Natural killer cell (primary cell): Measurements from ENCODE around the gene TYMS. TPM values are rescaled to one million over a fixed set of nuclear protein-coding genes. Genes with fewer than 3 reads are reported as not detected.

Experiments
- ATAC-seq, 3 donors: fragments of 150-1000 bp in 2 of 3; fragments of 200-7000 bp in 1 of 3; cut with Tn5 transposase; 1 replicate in 1 of 3; 2 replicates in 2 of 3; pipeline ENCODE4 v1.10.0; 2021; ENCODE audit warnings: mild to moderate bottlenecking in 2 of 3, moderate library complexity in 2 of 3
- DNase-seq, 2 donors: peaks; one replicate each; pipeline versions ENCODE4 v3.0.0 to v3.0.0-alpha.2; 2013 to 2021; ENCODE audit warnings: mixed read lengths in 1 of 2
- H3K27ac ChIP-seq: one replicate; pipeline ENCODE4 v1.5.1; 2013; ENCODE audit warnings: mild to moderate bottlenecking, low read length
- H3K27me3 ChIP-seq: one replicate; pipeline ENCODE4 v1.6.1; 2013; ENCODE audit warnings: low read length; ENCODE audit not compliant: control insufficient read depth, insufficient read depth
- H3K36me3 ChIP-seq: one replicate; pipeline ENCODE4 v1.6.1; 2013; ENCODE audit warnings: low read length; ENCODE audit not compliant: control insufficient read depth, insufficient read depth
- H3K4me1 ChIP-seq: one replicate; pipeline ENCODE4 v1.6.1; 2013; ENCODE audit warnings: low read length; ENCODE audit not compliant: control insufficient read depth, insufficient read depth
- H3K4me3 ChIP-seq: one replicate; pipeline ENCODE4 v1.5.1; 2013; ENCODE audit warnings: low read length
- H3K9me3 ChIP-seq: one replicate; pipeline ENCODE4 v1.6.1; 2013; ENCODE audit warnings: low read length; ENCODE audit not compliant: control insufficient read depth, insufficient read depth
- H3K27ac Mint-ChIP-seq, 2 donors: one replicate each; pipeline ENCODE4 v1.8.0; 2022; ENCODE audit warnings: mild to moderate bottlenecking in 2 of 2, mixed read lengths in 2 of 2, moderate library complexity in 1 of 2
- H3K27me3 Mint-ChIP-seq, 2 donors: one replicate each; pipeline ENCODE4 v1.8.0; 2022; ENCODE audit warnings: low read depth in 2 of 2, mixed read lengths in 2 of 2
- H3K36me3 Mint-ChIP-seq: one replicate; pipeline ENCODE4 v1.8.0; 2022; ENCODE audit warnings: mixed read lengths
- H3K4me1 Mint-ChIP-seq, 2 donors: one replicate each; pipeline ENCODE4 v1.8.0; 2022; ENCODE audit warnings: mixed read lengths in 2 of 2
- H3K4me3 Mint-ChIP-seq: one replicate; pipeline ENCODE4 v1.8.0; 2022; ENCODE audit warnings: mild to moderate bottlenecking, moderate library complexity, mixed read lengths
- H3K9me3 Mint-ChIP-seq, 2 donors: one replicate each; pipeline ENCODE4 v1.8.0; 2022; ENCODE audit warnings: mixed read lengths in 2 of 2
- WGBS: methylation state at CpG from one replicate; pipeline ENCODE4 v1.1.7; 2013; ENCODE audit warnings: missing lambda C conversion rate; ENCODE audit not compliant: insufficient coverage; 5-methylcytosine and 5-hydroxymethylcytosine counted together
- intact Hi-C: fragments of 100-400 bp; cut with micrococcal nuclease; formaldehyde crosslinking; loops from one replicate; pipeline ENCODE4 v1.14.2; 2022
- total RNA-seq, 4 donors: library from RNA; stranded (reverse); fragments of 120-200 nt in 1 of 4; gene quantifications; one replicate each; pipeline versions ENCODE4 v1.2.3 to v1.2.4, GENCODE V29; 2013 to 2022
- TF ChIP-seq, protein P1 (sequence below): fragments of 200-600 bp; IDR thresholded peaks from one replicate; pipeline ENCODE4 v1.8.0; 2022; ENCODE audit warnings: antibody characterized with exemption

The TYMS gene
- total RNA-seq, 3 donors from 2014 or later (not counting 1 experiment from before 2014, with no cell fraction given): 5.8 to 13.6 (median 7.8) TPM

GRCh38 chr18:634551-635045, 22.9 kb upstream of the TYMS start:
- Mint-ChIP-seq H3K9me3 (no peaks in the 10 kb centered on the region), H3K4me3 (no peak overlapping the region), H3K4me1 (no peaks in the 10 kb centered on the region), H3K27me3 (peaks cover 0 to 10% of the 10 kb centered on the region in 2 donors), H3K36me3 (no peaks in the 10 kb centered on the region), H3K27ac (no peak overlapping the region)
- DNase-seq (no peak), ATAC-seq (no peak)
- H3K4me3 ChIP-seq: no peak overlapping the region
- H3K9me3 ChIP-seq: no peaks in the 10 kb centered on the region
- H3K4me1 ChIP-seq: no peaks in the 10 kb centered on the region
- WGBS: no CpG with 5 or more reads among the region's 2 CpGs
- no peaks in the 10 kb centered on the region for H3K36me3 ChIP-seq
- intact Hi-C loops: no loop called here
- H3K27me3 ChIP-seq: no peaks in the 10 kb centered on the region
- TF ChIP-seq, protein P1, sequence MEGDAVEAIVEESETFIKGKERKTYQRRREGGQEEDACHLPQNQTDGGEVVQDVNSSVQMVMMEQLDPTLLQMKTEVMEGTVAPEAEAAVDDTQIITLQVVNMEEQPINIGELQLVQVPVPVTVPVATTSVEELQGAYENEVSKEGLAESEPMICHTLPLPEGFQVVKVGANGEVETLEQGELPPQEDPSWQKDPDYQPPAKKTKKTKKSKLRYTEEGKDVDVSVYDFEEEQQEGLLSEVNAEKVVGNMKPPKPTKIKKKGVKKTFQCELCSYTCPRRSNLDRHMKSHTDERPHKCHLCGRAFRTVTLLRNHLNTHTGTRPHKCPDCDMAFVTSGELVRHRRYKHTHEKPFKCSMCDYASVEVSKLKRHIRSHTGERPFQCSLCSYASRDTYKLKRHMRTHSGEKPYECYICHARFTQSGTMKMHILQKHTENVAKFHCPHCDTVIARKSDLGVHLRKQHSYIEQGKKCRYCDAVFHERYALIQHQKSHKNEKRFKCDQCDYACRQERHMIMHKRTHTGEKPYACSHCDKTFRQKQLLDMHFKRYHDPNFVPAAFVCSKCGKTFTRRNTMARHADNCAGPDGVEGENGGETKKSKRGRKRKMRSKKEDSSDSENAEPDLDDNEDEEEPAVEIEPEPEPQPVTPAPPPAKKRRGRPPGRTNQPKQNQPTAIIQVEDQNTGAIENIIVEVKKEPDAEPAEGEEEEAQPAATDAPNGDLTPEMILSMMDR: no peak
- no peak overlapping the region for H3K27ac ChIP-seq

DNA sequence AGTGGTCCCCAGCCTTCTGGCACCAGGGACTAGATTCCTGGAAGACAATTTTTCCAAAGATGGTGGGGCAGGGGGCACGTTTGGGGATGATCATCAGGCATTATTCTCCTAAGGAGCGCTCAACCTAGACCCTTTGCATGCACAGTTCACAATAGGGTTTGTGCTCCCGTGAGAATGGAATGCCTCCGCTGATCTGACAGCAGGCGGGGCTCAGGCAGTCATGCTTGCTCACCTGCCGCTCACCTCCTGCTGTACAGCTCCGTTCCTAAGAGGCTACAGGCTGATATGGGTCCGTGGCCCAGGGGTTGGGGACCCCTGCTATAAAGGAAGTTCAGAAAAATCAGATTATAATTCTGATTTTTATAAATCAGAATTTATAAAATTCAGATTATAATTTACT, 22.3 kb upstream of the TYMS start:
- no peaks in the 10 kb centered on the region for H3K36me3 Mint-ChIP-seq
- Histone ChIP-seq H3K4me3 (no peak overlapping the region), H3K36me3 (no peaks in the 10 kb centered on the region), H3K27ac (no peak overlapping the region), H3K9me3 (no peaks in the 10 kb centered on the region), H3K27me3 (no peaks in the 10 kb centered on the region), H3K4me1 (no peaks in the 10 kb centered on the region)
- WGBS: 82% methylated on average over 8 of the region's 8 CpGs
- ATAC-seq: no peak
- H3K9me3 Mint-ChIP-seq: no peaks in the 10 kb centered on the region
- H3K4me1 Mint-ChIP-seq: no peaks in the 10 kb centered on the region
- TF ChIP-seq, protein P1: no peak
- peaks cover 0 to 10% of the 10 kb centered on the region in 2 donors for H3K27me3 Mint-ChIP-seq
- DNase-seq: no peak
- H3K27ac Mint-ChIP-seq: no peak overlapping the region
- intact Hi-C loops: no loop called here
- H3K4me3 Mint-ChIP-seq: no peak overlapping the region

DNA sequence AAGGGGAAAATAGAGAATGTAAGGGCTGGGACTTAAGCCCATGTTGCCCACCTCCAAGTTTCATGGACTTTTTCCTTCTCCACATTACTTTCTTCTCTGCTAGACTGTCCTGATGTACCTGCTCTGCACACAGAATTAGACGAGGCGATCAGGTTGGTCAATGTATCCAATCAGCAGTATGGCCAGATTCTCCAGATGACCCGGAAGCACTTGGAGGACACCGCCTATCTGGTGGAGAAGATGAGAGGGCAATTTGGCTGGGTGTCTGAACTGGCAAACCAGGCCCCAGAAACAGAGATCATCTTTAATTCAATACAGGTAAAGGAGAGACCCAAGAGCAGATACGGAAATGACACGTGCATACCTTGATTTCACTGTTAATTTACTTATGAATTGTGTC, 16.2 kb upstream of the TYMS start:
- H3K4me3 ChIP-seq: no peak overlapping the region
- H3K4me1 Mint-ChIP-seq: no peaks in the 10 kb centered on the region
- intact Hi-C loops: loop anchor here (5.0 kb wide), 1 partner anchor 196 kb away; no protein-coding TSS in a partner anchor
- no peak overlapping the region for H3K4me3 Mint-ChIP-seq
- 86% methylated on average over 6 of the region's 6 CpGs for WGBS
- no peak overlapping the region for H3K27ac Mint-ChIP-seq
- TF ChIP-seq, protein P1: no peak
- H3K36me3 Mint-ChIP-seq: no peaks in the 10 kb centered on the region
- H3K9me3 Mint-ChIP-seq: no peaks in the 10 kb centered on the region
- H3K27me3 Mint-ChIP-seq: peaks cover 4 to 6% of the 10 kb centered on the region in 2 donors
- H3K4me1 ChIP-seq: no peaks in the 10 kb centered on the region
- peaks cover 2% of the 10 kb centered on the region for H3K27me3 ChIP-seq
- H3K27ac ChIP-seq: no peak overlapping the region
- H3K9me3 ChIP-seq: no peaks in the 10 kb centered on the region
- H3K36me3 ChIP-seq: no peaks in the 10 kb centered on the region
- DNase-seq (no peak), ATAC-seq (no peak)

DNA sequence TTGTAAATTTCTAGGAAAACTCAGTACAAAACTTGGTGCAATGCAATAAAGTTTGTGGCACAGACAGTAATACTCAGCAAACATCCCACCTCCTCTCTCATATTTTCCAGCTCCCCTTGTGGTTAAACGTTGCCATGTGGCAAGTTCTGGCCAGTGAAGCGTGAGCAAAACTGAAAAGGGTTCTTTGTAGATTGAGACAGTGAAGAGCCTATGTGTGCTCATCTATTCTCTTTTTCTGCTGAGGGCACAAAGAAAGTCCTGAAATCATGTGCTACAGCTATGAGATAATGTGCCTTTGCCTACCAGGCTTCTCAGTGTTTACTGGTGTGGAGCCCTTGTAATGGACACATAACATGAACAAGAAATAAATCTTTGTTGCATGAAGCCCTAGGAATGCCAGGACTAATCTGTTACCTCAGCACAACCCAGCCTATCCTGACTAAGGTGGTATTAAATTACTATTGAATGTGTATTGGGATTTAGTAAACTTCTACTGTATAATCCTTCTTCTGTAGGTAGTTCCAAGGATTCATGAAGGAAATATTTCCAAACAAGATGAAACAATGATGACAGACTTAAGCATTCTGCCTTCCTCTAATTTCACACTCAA, 13.0 kb upstream of the TYMS start:
- WGBS: 28% methylated on average over 2 of the region's 2 CpGs
- intact Hi-C loops: loop anchor here (5.0 kb wide), 1 partner anchor 193 kb away; no protein-coding TSS in a partner anchor
- H3K9me3 ChIP-seq: no peaks in the 10 kb centered on the region
- H3K27me3 ChIP-seq: peaks cover 2% of the 10 kb centered on the region
- H3K4me3 ChIP-seq: no peak overlapping the region
- Mint-ChIP-seq H3K4me1 (no peaks in the 10 kb centered on the region), H3K27me3 (peaks cover 0 to 6% of the 10 kb centered on the region in 2 donors), H3K27ac (no peak overlapping the region), H3K4me3 (no peak overlapping the region), H3K9me3 (no peaks in the 10 kb centered on the region), H3K36me3 (no peaks in the 10 kb centered on the region)
- H3K36me3 ChIP-seq: no peaks in the 10 kb centered on the region
- H3K4me1 ChIP-seq: no peaks in the 10 kb centered on the region
- TF ChIP-seq, protein P1: no peak
- no peak overlapping the region for H3K27ac ChIP-seq
- ATAC-seq (no peak), DNase-seq (no peak)
